GM13976 (cell line): ENCODE data around the gene MROH2A.
"Not testable (repeated sequence)": the region's sequence is repeated elsewhere in the genome, so short reads cannot be mapped to it uniquely, and the experiment has no call there.

Experiments
- DNase-seq: peaks from one replicate; pipeline ENCODE4 v3.0.0; 2012; ENCODE audit warnings: low spot score
- CTCF ChIP-seq: IDR thresholded peaks from 2 replicates; pipeline ENCODE4 v1.5.1; 2012; ENCODE audit warnings: borderline replicate concordance, mild to moderate bottlenecking; ENCODE audit not compliant: insufficient read depth; ENCODE audit errors: extremely low read depth, missing control alignments, control extremely low read depth
- in situ Hi-C: fragments of 300-500 bp; cut with MboI; formaldehyde crosslinking; loops from one replicate; pipeline ENCODE4 v1.12.0; 2022; ENCODE audit warnings: low sequenced_read_pairs, mixed read lengths, inconsistent platforms; ENCODE audit not compliant: unreplicated experiment

MROH2A gene

GRCh38 chr2:233867993-233868532, 89.9 kb downstream of the MROH2A start, which contains the start of gene MSL3B:
MSL3B (minus strand) TSS chr2:233868386.
- in situ Hi-C loops = no loop called here
- DNase-seq = peak; percentile 91
- no peak for TF ChIP-seq CTCF

DNA sequence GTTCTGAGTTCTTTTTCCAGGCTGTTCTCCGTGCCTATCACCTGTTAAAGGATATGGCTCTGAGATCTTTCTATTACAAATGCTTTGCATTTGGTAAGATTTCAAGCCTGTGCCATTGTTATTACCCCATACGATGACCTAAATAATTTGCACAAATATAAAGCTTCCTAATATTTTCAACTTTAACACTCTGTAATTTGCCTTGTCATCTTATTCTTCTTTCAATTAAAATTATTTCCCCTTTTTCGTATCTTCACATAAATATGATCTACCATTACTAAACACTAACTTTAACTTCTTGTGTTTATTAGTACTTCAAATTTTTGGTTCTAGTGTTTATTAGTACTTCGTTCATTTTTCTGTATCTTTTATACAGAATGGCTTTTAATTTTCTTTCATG, 93.3 kb downstream of the MROH2A start:
- TF ChIP-seq CTCF = no peak
- DNase-seq = no peak
- in situ Hi-C loops = no loop called here

DNA sequence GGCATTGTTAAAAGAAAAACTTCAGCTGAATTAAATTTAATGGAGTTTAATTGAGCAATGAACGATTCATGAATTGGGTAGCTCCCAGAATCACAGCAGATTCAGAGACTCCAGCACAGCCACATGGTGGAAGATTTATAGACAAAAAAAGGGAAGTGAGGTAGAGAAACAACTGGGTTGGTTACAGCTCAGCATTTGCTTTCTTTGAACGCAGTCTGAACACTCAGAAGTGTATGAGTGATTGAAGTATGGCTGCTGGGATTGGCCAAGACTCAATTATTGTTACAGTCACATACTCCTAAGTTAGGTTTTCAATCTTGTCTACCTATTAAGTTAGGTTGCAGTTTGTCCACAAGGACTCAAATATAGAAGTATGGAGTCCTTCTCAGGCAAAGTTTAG, 94.0 kb downstream of the MROH2A start:
- DNase-seq, in situ Hi-C loops: not testable (repeated sequence)

- in situ Hi-C loops = no loop called here
- no peak for TF ChIP-seq CTCF
- DNase-seq = no peak
These were observed 104.2 kb downstream of the MROH2A start for GRCh38 chr2:233882353-233882752.
